ENCODE measurements around the gene PLET1. TPM values are rescaled to one million over a fixed set of nuclear protein-coding genes. Genes with fewer than 3 reads are reported as not detected.

PLET1 gene
- total and polyA plus RNA-seq, 9 of the 15 experiments (the other 6 are each of a cell fraction or from before 2014, with no cell fraction given) = not detected

DNA sequence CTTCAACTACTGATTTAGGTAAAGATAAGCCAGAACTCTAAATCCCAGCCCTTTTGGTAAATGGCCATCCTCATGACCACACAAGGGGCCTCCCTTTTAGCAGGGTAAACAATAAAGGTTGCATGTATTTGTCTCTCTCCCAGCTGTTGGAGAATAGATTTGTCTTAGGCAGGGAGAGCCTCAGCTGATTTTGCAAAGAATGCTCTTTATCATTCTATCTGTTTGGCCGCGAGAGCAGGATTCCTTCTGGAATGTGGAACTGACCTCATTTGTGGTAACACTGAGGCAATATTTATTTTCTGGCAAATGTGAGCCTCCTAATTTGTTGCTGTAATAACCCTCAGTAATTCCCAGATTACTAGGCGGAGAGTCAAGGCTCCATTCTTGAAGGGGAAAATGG is 19.2 kb downstream of the PLET1 start:
- Histone ChIP-seq H3K27ac (ENCODE audit: extremely low read depth, low read depth, low read length) (no peak overlapping the region), H3K4me1 (replicated peaks in 1 of 2; ENCODE audit: control insufficient read depth in 2 of 2, insufficient read depth in 2 of 2, low read length in 2 of 2) (no peaks in the 10 kb centered on the region), H3K4me3 (no peak overlapping the region), H3K9me1 (ENCODE audit: control insufficient read depth, insufficient read depth, low read length) (no peaks in the 10 kb centered on the region), H4K20me1 (replicated peaks; ENCODE audit: control insufficient read depth, insufficient read depth, low read length) (no peaks in the 10 kb centered on the region), H3K9ac (ENCODE audit: insufficient read depth in 1 of 2, low read depth in 2 of 2, low read length in 2 of 2) (no peak overlapping the region), H3K36me3 (ENCODE audit: control insufficient read depth, insufficient read depth, low read length) (peaks cover 16% of the 10 kb centered on the region; the same call in 2 of the 3 replicates), H3K4me2 (ENCODE audit: insufficient read depth, low read length) (no peak overlapping the region), H3K9me3 (replicated peaks; ENCODE audit: control insufficient read depth, insufficient read depth, low read depth, low read length) (no peaks in the 10 kb centered on the region), H2AFZ (ENCODE audit: low read depth, low read length) (no peak overlapping the region), H3K27me3 (ENCODE audit: control insufficient read depth in 2 of 2, insufficient read depth in 2 of 2, low read length in 2 of 2) (no peaks in the 10 kb centered on the region), H3K79me2 (ENCODE audit: control insufficient read depth, insufficient read depth, low read length) (no peaks in the 10 kb centered on the region)
- in situ Hi-C loops (cut with MboI) = no loop called here
- WGBS (ENCODE audit: insufficient coverage, low coverage, missing lambda C conversion rate) = 81% methylated on average over 3 of the region's 3 CpGs
- CTCF ChIA-PET (ENCODE audit: low intra/inter-chr PET ratio) = no interaction called here
- intact Hi-C loops (cut with micrococcal nuclease) = no loop called here
- no TSS peak for BruUV-seq (replicated peaks)
- DNase-seq (ENCODE audit: extremely low read depth in 1 of 4, low spot score in 3 of 4) (no peak), ATAC-seq (no peak), FAIRE-seq (no peak)
- POLR2A ChIA-PET = interaction anchor here (1.2 kb wide), 1 partner anchor 16 kb away, joined by 3 read pairs; no protein-coding TSS in a partner anchor
- TF ChIP-seq NFATC3 (IDR thresholded peaks at IDR 0.05) (no peak), ARHGAP35 (IDR thresholded peaks at IDR 0.05; ENCODE audit: partially characterized antibody) (no peak), ZNF707 (CRISPR knock-in tag; conservative IDR thresholded peaks at IDR 0.05) (no peak), COPS2 (conservative IDR thresholded peaks at IDR 0.05) (no peak), MBD2 (IDR thresholded peaks at IDR 0.05; ENCODE audit: borderline replicate concordance, low read depth) (no peak), ILK (tag; IDR thresholded peaks at IDR 0.05; ENCODE audit: borderline replicate concordance, low read depth) (no peak), ZNF586 (CRISPR knock-in tag; conservative IDR thresholded peaks at IDR 0.05) (no peak), DMBX1 (CRISPR knock-in tag; IDR thresholded peaks at IDR 0.05; ENCODE audit: borderline replicate concordance) (no peak), RBM15 (IDR thresholded peaks at IDR 0.05; ENCODE audit: insufficient read depth, low read length) (no peak), CBFA2T2 (conservative IDR thresholded peaks at IDR 0.05) (no peak)
- TF ChIP-seq, protein P1, sequence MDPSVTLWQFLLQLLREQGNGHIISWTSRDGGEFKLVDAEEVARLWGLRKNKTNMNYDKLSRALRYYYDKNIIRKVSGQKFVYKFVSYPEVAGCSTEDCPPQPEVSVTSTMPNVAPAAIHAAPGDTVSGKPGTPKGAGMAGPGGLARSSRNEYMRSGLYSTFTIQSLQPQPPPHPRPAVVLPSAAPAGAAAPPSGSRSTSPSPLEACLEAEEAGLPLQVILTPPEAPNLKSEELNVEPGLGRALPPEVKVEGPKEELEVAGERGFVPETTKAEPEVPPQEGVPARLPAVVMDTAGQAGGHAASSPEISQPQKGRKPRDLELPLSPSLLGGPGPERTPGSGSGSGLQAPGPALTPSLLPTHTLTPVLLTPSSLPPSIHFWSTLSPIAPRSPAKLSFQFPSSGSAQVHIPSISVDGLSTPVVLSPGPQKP (CRISPR knock-in tag; IDR thresholded peaks at IDR 0.05) = no peak
- TF ChIP-seq, protein P2, sequence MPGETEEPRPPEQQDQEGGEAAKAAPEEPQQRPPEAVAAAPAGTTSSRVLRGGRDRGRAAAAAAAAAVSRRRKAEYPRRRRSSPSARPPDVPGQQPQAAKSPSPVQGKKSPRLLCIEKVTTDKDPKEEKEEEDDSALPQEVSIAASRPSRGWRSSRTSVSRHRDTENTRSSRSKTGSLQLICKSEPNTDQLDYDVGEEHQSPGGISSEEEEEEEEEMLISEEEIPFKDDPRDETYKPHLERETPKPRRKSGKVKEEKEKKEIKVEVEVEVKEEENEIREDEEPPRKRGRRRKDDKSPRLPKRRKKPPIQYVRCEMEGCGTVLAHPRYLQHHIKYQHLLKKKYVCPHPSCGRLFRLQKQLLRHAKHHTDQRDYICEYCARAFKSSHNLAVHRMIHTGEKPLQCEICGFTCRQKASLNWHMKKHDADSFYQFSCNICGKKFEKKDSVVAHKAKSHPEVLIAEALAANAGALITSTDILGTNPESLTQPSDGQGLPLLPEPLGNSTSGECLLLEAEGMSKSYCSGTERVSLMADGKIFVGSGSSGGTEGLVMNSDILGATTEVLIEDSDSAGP (CRISPR knock-in tag; IDR thresholded peaks at IDR 0.05) = no peak
- TF ChIP-seq, protein P3, sequence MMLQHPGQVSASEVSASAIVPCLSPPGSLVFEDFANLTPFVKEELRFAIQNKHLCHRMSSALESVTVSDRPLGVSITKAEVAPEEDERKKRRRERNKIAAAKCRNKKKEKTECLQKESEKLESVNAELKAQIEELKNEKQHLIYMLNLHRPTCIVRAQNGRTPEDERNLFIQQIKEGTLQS (IDR thresholded peaks at IDR 0.05) = no peak
- TF ChIP-seq, protein P3 (CRISPR knock-in tag; conservative IDR thresholded peaks at IDR 0.05) = no peak
- TF ChIP-seq, protein P4, sequence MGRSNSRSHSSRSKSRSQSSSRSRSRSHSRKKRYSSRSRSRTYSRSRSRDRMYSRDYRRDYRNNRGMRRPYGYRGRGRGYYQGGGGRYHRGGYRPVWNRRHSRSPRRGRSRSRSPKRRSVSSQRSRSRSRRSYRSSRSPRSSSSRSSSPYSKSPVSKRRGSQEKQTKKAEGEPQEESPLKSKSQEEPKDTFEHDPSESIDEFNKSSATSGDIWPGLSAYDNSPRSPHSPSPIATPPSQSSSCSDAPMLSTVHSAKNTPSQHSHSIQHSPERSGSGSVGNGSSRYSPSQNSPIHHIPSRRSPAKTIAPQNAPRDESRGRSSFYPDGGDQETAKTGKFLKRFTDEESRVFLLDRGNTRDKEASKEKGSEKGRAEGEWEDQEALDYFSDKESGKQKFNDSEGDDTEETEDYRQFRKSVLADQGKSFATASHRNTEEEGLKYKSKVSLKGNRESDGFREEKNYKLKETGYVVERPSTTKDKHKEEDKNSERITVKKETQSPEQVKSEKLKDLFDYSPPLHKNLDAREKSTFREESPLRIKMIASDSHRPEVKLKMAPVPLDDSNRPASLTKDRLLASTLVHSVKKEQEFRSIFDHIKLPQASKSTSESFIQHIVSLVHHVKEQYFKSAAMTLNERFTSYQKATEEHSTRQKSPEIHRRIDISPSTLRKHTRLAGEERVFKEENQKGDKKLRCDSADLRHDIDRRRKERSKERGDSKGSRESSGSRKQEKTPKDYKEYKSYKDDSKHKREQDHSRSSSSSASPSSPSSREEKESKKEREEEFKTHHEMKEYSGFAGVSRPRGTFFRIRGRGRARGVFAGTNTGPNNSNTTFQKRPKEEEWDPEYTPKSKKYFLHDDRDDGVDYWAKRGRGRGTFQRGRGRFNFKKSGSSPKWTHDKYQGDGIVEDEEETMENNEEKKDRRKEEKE (IDR thresholded peaks at IDR 0.05; ENCODE audit: borderline replicate concordance in 1 of 2, control insufficient read depth in 1 of 2, low read depth in 2 of 2, low read length in 1 of 2) = no peak
